ENCODE measurements around the gene PGAM4.
"Not testable (repeated sequence)": the region's sequence is repeated elsewhere in the genome, so short reads cannot be mapped to it uniquely, and the experiment has no call there.

PGAM4 gene

GRCh38 chrX:77969538-77969937, at the start of gene PGAM4:
TSS of gene PGAM4 (minus strand) at chrX:77969638. CDS start at chrX:77969638, 0 bp downstream.
- DNase-seq (ENCODE audit: low read depth, low spot score) = no peak

GRCh38 chrX:78011846-78012245, 42.4 kb upstream of the PGAM4 start:
- DNase-seq (ENCODE audit: low read depth, low spot score) = no peak

- DNase-seq (ENCODE audit: low read depth, low spot score) = no peak
Measured at GRCh38 chrX:77979870-77980269, 10.4 kb upstream of the PGAM4 start.

- DNase-seq (ENCODE audit: low read depth, low spot score) = no peak
Measured at GRCh38 chrX:77977518-77977917, 8.1 kb upstream of the PGAM4 start.

GRCh38 chrX:77977095-77977494, 7.7 kb upstream of the PGAM4 start:
- DNase-seq (ENCODE audit: low read depth, low spot score) = no peak

- DNase-seq (ENCODE audit: low read depth, low spot score) = no peak
Measured at GRCh38 chrX:77975755-77976154, 6.3 kb upstream of the PGAM4 start.

GRCh38 chrX:77967631-77968030, 1.8 kb downstream of the PGAM4 start:
- no peak for DNase-seq (ENCODE audit: low read depth, low spot score)

DNA sequence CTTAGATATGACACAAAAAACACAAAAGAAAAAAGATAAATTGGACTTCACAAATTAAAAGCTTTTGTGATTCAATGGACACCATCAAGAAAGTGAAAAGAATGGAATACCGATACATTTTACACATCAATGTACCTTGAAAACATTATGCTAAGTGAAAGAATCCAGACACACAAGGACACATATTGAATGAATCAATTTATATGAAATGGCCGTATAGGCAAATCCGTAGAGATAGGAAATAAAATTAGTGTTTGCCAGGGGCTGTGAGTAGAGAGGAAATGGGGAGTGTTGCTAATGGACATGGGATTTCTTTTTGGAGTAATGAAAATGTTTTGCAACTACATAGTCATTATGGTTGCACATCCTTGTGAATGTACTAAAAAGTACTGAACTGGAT, 3.1 kb downstream of the PGAM4 start:
- DNase-seq (ENCODE audit: low read depth, low spot score) = no peak

GRCh38 chrX:77962068-77962902, 7.2 kb downstream of the PGAM4 start:
- no peak for DNase-seq (ENCODE audit: low read depth, low spot score)

- DNase-seq (ENCODE audit: low read depth, low spot score) = no peak
Measured at GRCh38 chrX:77961063-77961462, 8.4 kb downstream of the PGAM4 start.

- DNase-seq (ENCODE audit: low read depth, low spot score) = no peak
Measured at GRCh38 chrX:77960567-77960966, 8.9 kb downstream of the PGAM4 start.

DNA sequence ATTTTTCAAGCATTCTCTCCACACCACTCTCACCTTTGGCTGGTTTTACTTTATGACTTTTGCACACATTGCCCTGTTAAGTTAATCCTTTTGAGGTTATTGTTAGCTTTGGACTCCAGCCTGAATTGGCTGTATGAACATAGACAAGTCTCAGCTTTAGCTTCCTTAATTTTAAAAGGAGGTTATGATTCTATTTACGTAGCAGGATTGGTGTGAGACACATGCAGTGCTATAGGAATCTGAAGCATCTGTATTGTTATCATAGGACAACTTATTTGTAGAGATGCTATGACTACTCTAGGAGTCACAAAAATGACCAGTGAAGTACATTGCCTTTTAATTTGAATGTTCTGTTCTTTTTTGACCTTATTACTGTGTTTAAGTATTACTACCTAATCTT, 15.7 kb downstream of the PGAM4 start:
- no peak for DNase-seq (ENCODE audit: low read depth, low spot score)

DNA sequence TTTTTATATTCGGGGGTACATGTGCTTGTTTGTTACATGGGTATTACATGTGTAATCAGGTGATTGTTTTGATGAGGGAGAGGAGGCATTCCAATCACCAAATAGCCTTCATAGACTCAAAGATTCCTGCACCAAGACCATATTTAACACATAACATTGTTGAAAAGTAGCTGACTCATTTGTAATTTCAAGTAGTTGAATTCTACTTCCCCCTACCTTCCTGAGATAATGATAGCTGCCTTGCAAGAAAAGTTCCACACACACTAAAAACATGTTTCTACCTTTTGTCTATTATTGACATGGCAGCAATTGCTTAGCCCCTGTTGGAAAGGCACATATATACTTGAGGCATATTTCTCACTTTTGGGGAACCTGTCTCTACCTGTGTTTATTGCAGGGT, 16.1 kb downstream of the PGAM4 start:
- no peak for DNase-seq (ENCODE audit: low read depth, low spot score)

GRCh38 chrX:77952173-77952572, 17.3 kb downstream of the PGAM4 start:
- DNase-seq (ENCODE audit: low read depth, low spot score) = no peak

DNA sequence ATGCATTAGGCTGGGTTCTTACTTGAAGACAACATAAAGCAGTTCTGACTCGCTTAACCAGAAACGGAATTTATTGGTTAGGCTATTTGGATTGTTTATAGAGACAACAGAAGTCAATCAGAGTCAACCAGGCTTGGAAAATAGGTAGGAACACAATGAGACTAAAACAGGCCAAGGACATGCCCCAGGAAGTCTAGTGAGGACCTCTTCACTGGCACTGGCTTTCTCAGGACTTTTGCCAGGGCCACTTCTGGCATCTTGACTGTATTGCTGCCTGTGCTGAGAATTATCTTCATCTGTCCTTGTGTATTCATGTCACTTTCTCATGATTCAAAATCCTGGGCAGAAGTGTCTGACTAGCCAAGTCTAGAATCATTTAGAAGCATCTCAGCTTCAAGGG, 19.6 kb downstream of the PGAM4 start:
- no peak for DNase-seq (ENCODE audit: low read depth, low spot score)

DNA sequence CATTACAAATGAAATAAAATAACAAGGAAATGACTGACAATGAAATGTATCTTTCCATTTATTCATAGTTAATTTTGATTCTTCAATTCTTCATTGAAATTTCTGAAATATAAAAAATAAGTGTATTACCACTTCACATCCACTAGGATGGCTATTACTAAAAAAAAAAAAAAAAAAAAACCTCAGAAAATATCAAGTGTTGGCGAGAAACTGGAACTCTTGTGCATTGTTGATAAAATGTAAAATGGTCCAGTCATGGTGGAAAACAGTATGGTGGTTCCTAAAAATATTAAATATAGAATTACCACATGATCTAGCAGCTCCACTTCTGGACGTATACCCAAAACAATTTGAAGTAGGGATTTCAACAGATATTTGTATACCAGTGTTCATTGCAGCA, 22.9 kb downstream of the PGAM4 start:
- DNase-seq (ENCODE audit: low read depth, low spot score) = no peak

GRCh38 chrX:77945910-77946545, 23.4 kb downstream of the PGAM4 start:
- DNase-seq (ENCODE audit: low read depth, low spot score) = no peak

- DNase-seq (ENCODE audit: low read depth, low spot score) = not testable (repeated sequence)
Measured at GRCh38 chrX:77945031-77945430, 24.4 kb downstream of the PGAM4 start.

DNA sequence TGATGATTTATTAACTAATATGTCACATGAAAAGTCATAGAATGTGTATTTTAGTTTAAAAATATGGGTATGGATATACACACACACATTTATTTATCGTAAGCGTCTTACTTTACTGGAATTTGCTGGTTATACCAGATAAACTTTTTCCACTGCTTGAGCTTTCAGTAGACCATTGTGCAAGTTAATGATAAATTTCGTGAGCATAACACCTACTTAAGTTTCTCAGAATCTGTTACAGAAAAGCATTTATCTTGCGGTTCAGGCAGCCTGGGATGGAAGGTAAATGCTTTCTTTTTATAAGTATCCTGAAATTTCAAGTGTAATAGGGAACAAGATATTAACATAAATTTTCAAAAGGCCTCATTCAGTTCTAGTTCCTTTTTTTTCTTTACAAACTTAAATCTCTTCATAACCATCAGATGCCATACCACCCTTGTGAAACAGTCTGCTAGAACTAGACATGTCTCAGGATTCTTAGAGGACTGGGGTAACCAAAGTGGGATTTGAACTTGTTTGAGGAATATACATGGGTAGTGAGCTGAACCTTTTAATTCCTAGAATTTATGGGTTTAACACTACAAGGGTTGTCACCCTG, 31.3 kb downstream of the PGAM4 start:
- no peak for DNase-seq (ENCODE audit: low read depth, low spot score)

DNA sequence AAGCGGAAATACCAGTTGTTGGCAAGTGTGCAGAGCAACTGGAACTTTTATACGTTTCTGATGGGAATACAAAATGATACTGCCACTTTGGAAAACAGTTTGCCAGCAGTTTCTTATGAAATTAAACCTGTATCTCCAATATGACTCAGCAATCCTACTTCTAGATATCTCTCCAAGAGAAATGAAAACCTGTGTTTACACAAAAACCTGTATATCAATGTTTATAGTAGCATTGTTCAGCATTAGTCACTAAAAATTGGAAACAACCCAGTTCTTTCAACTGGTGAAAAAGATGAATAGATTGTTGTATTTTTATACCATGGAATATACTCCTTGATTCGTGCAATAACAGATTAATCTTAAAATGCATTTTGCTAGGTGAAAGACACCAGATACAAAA, 32.1 kb downstream of the PGAM4 start:
- DNase-seq (ENCODE audit: low read depth, low spot score) = no peak

DNA sequence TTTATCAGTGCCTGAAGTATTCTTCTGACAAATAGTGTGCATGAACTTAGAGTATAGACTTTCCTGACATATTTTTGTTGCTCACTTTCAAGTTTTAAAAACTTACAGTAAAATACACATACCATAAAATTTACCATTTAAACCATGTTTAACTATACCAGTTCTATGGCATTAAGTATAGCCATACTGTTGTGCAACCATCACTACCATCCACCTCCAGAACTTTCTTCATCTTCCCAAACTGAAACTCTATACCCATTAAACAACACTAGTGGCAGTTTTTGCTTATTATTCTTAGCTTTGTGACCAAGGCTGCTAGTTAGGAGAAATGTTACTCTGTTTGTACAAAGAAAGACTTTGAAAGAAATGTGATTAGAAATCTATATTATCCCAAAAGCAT, 33.1 kb downstream of the PGAM4 start:
- DNase-seq (ENCODE audit: low read depth, low spot score) = no peak

DNA sequence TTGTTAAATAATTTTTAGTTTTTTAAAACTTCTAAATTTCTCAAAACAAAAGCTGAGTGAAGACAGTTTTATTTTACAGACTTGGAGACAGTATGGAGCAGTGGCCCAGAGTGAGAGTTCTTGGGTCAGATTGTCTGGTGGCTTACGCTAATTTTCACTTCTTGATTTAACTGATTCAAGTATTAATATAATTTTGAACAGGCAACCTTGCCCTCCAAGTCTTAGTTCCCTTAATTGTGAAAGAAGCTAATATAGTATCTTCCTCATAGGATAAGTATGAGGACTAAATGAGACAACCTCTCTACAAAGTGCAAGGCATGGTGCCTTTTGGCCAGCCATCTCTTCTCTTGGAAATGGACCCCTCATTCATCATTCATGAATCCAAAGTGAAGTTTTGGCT, 33.6 kb downstream of the PGAM4 start:
- no peak for DNase-seq (ENCODE audit: low read depth, low spot score)

DNA sequence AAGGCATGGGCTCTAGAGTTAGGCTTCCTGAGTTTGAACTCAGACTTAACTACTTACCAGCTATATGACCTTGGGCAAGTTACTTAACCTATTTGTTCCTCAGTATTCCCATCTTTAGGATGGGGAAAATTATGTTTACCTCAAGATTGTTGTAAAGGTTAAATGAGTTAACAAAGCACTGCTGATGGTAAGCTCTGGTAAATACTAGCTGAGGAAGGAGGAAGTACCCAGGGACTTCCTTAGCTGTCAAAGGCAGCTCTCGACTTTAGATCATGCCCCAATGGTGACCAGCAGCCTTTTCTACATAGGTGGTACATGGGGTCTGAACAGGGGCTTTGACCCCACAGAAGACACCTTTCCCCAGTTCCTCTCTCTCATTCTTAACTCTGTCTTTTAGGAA, 38.9 kb downstream of the PGAM4 start:
- no peak for DNase-seq (ENCODE audit: low read depth, low spot score)
